AG08396 (cell line): ENCODE measurements around the gene PLA2G5.

Experiments used
- DNase-seq: peaks from one replicate; pipeline ENCODE4 v3.0.0; 2012; ENCODE audit warnings: low spot score, mixed read lengths

The PLA2G5 gene

GRCh38 chr1:20090119-20090518, 20.1 kb downstream of the PLA2G5 start:
- DNase-seq = no peak

- no peak for DNase-seq
Observed at GRCh38 chr1:20090641-20091040, 20.6 kb downstream of the PLA2G5 start.

GRCh38 chr1:20093303-20093702, 23.3 kb downstream of the PLA2G5 start:
- DNase-seq = no peak

- no peak for DNase-seq
Observed at GRCh38 chr1:20093940-20094391, 24.0 kb downstream of the PLA2G5 start.

- no peak for DNase-seq
Observed at GRCh38 chr1:20095564-20096434, 25.8 kb downstream of the PLA2G5 start.

- DNase-seq = no peak
Observed at GRCh38 chr1:20096840-20097447, 26.9 kb downstream of the PLA2G5 start.

GRCh38 chr1:20099533-20099932, 29.5 kb downstream of the PLA2G5 start:
- no peak for DNase-seq

- peak; percentile 73 for DNase-seq
Observed at GRCh38 chr1:20100632-20101355, 30.8 kb downstream of the PLA2G5 start.

- DNase-seq = peak; percentile 41
Observed at GRCh38 chr1:20102875-20103274, 32.9 kb downstream of the PLA2G5 start.

GRCh38 chr1:20105856-20106255, 35.9 kb downstream of the PLA2G5 start:
- no peak for DNase-seq

- DNase-seq = no peak
Observed at GRCh38 chr1:20107351-20107750, 37.4 kb downstream of the PLA2G5 start.

- DNase-seq = no peak
Observed at GRCh38 chr1:20107796-20108195, 37.8 kb downstream of the PLA2G5 start.

- no peak for DNase-seq
Observed at GRCh38 chr1:20108366-20109123, 38.6 kb downstream of the PLA2G5 start.

- DNase-seq = no peak
Observed at GRCh38 chr1:20109223-20109856, 39.3 kb downstream of the PLA2G5 start.

- DNase-seq = no peak
Observed at GRCh38 chr1:20110679-20111078, 40.7 kb downstream of the PLA2G5 start.

GRCh38 chr1:20111452-20111851, 41.5 kb downstream of the PLA2G5 start:
- DNase-seq = no peak

- no peak for DNase-seq
Observed at GRCh38 chr1:20112279-20113000, 42.4 kb downstream of the PLA2G5 start.

- no peak for DNase-seq
Observed at GRCh38 chr1:20114021-20114648, 44.1 kb downstream of the PLA2G5 start.

GRCh38 chr1:20115479-20115878, 45.5 kb downstream of the PLA2G5 start:
- DNase-seq = no peak

GRCh38 chr1:20115916-20116315, 45.9 kb downstream of the PLA2G5 start:
- DNase-seq = no peak
